Measurements from ENCODE around the gene CENPQ. TPM values are rescaled to one million over a fixed set of nuclear protein-coding genes. Genes with fewer than 3 reads are reported as not detected.
A peak's percentile ranks its signal among the peaks of the same experiment; 100 is the strongest.

CENPQ gene
- total and polyA plus RNA-seq, 2 of the 13 experiments (the other 11 are each of a cell fraction or from before 2014, with no cell fraction given): 9.1 to 20.1 TPM

DNA sequence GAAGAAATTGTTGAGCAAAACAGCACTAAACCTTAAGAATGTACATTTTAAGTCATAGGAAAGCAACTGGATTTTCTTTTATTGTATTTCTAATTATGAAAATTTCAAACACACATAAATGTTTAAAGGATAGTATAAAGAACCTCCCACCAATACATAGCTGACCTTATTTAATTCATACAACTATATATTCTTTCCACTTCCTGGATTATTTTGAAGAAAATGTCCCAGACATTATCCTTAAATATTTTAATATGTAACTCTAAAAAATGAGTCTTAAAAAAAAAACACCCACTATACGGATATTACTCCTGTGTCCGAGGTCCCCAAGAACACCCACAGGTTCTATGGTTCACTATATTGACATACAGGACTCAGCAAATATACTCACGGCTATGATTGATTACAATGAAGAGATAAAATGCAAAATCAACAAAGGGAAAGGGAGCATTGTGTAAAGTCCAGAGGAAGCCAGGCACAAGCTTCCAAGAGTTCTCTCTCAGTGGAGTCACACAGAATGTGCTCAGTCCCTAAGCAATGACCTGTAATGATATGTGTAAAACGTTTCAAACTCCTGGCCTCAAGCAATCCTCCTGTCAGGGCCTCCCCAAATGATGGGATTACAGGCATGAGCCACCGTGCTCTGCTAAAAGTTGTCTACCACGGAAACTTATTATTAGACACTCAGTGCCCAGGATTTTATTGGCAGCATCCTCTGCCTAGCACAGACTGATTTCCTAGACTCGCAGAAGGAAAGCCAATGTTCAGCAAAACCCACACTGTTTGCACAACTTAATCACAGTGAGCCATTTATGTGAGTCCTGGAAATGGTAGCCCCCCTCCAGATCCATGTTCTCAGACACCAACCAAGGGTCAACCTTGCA lies 59.8 kb downstream of the CENPQ start (continued):
- TF ChIP-seq ZHX2 (IDR thresholded peaks at IDR 0.05; ENCODE audit: low read depth) (0 out of 2 replicates have a peak, but pooled peaks have one; percentile 37), ZHX2 (CRISPR knock-in tag; IDR thresholded peaks at IDR 0.05; ENCODE audit: borderline replicate concordance) (peak; percentile 99; the same call in 1 of the 2 replicates), ZNF343 (CRISPR knock-in tag; IDR thresholded peaks at IDR 0.05) (0 out of 2 replicates have a peak, but pooled peaks have one; percentile 53), RORA (CRISPR knock-in tag; IDR thresholded peaks at IDR 0.05) (0 out of 2 replicates have a peak, but pooled peaks have one; percentile 65), ZNF800 (CRISPR knock-in tag; IDR thresholded peaks at IDR 0.05) (peak; percentile 38; the same call in 1 of the 2 replicates), ZNF749 (CRISPR knock-in tag; IDR thresholded peaks at IDR 0.05; ENCODE audit: borderline replicate concordance) (peak; percentile 86; the same call in 1 of the 2 replicates), FOXC1 (CRISPR knock-in tag; IDR thresholded peaks at IDR 0.05; ENCODE audit: borderline replicate concordance) (0 out of 2 replicates have a peak, but pooled peaks have one; percentile 54), PRDM10 (CRISPR knock-in tag; IDR thresholded peaks at IDR 0.05; ENCODE audit: low read depth) (peak; percentile 60), GTF2F1 (IDR thresholded peaks at IDR 0.05; ENCODE audit: low read length) (no peak), SKIL (CRISPR knock-in tag; IDR thresholded peaks at IDR 0.05; ENCODE audit: borderline replicate concordance) (peak; percentile 82)
- TF ChIP-seq, protein P1, sequence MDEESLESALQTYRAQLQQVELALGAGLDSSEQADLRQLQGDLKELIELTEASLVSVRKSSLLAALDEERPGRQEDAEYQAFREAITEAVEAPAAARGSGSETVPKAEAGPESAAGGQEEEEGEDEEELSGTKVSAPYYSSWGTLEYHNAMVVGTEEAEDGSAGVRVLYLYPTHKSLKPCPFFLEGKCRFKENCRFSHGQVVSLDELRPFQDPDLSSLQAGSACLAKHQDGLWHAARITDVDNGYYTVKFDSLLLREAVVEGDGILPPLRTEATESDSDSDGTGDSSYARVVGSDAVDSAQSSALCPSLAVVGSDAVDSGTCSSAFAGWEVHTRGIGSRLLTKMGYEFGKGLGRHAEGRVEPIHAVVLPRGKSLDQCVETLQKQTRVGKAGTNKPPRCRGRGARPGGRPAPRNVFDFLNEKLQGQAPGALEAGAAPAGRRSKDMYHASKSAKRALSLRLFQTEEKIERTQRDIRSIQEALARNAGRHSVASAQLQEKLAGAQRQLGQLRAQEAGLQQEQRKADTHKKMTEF (CRISPR knock-in tag; IDR thresholded peaks at IDR 0.05): peak; percentile 99
